Measurements from ENCODE around the gene ZYG11A. TPM values are rescaled to one million over a fixed set of nuclear protein-coding genes. Genes with fewer than 3 reads are reported as not detected.

The ZYG11A gene
- total and polyA plus RNA-seq, 2 of the 8 experiments (the other 6 are each of a cell fraction or from before 2014, with no cell fraction given): 0.89 to 2.6 TPM

GRCh38 chr1:52913014-52913413 is 70.5 kb downstream of the ZYG11A start (continued):
- TF ChIP-seq CHD7 (IDR thresholded peaks at IDR 0.05; ENCODE audit: insufficient replicate concordance, low read length) (no peak), RBBP5 (IDR thresholded peaks at IDR 0.05; ENCODE audit: borderline replicate concordance, low read depth, low read length) (no peak), SUZ12 (IDR thresholded peaks at IDR 0.05; ENCODE audit: low read length) (no peak), HDAC2 (IDR thresholded peaks at IDR 0.05; ENCODE audit: borderline replicate concordance in 1 of 2, low read depth in 2 of 2, low read length in 2 of 2) (no peak), KDM5A (IDR thresholded peaks at IDR 0.05; ENCODE audit: low read length) (no peak), SIRT6 (IDR thresholded peaks at IDR 0.05; ENCODE audit: low read length) (no peak), JUN (IDR thresholded peaks at IDR 0.05; ENCODE audit: low read depth, low read length) (no peak), NANOG (IDR thresholded peaks at IDR 0.05; ENCODE audit: insufficient read depth, low read depth, low read length, poor library complexity, severe bottlenecking) (no peak), CHD2 (IDR thresholded peaks at IDR 0.05; ENCODE audit: low read length) (no peak)
